ENCODE results near the gene GSE1. TPM values are rescaled to one million over a fixed set of nuclear protein-coding genes. Genes with fewer than 3 reads are reported as not detected.

GSE1 gene
- 14.4 and 15.0 TPM in 2 replicates for total RNA-seq

GRCh38 chr16:85612801-85613603, at the start of gene GSE1:
TSS of gene GSE1 (plus strand) at chr16:85613322. CDS start at chr16:85613392, 70 bp downstream.

GRCh38 chr16:85688586-85689284, 75.6 kb downstream of the GSE1 start, which contains the start of gene GINS2:
TSS of gene GINS2 (minus strand) at chr16:85688954. CDS start at chr16:85688898, 56 bp downstream.

Small RNAs within 50 kb of the gene (small RNA-seq; reads per million reads assigned to genes)
- gene RN7SL381P, result not detected

Other genes with a start within 250 kb of the GSE1 start
- 4.9 and 11.7 TPM in 2 replicates for gene GINS2, start 75.6 kb downstream of the GSE1 start, total RNA-seq
- 24.2 and 34.3 TPM in 2 replicates for gene C16orf74, start 137.8 kb downstream of the GSE1 start, total RNA-seq
- gene EMC8, start 186.2 kb downstream of the GSE1 start, total RNA-seq, result 43.4 and 50.5 TPM in 2 replicates
- gene COX4I1, start 186.4 kb downstream of the GSE1 start, total RNA-seq, result 350 and 372 TPM in 2 replicates